ENCODE data around the gene S100A7A.

S100A7A gene

GRCh38 chr1:153415850-153416570 lies at the start of gene S100A7A:
TSS of gene S100A7A (plus strand) at chr1:153416520. CDS start at chr1:153418083, 1,563 bp downstream.
- no peak for DNase-seq

- no peak for DNase-seq
These were observed 49.2 kb upstream of the S100A7A start for GRCh38 chr1:153367090-153367489.

DNA sequence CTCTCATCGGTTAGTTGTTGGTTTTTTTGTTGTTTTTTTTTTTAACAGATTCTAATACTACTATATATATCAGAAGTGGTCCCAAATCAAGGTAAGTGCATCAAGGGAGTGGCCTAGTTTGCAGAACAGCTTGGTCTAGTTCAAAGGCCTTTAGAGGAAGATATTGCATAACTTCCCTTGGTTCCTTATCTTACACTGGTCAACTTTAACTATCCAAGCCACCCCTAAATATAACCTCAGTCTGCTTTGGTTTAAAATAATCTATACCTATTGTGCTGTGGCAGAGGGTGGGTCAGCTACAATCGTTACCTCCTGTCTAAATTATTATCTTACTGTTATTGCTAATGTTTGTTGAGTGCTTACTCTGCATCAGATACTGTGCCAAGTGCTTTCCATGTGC lies 47.8 kb upstream of the S100A7A start:
- no peak for DNase-seq

DNA sequence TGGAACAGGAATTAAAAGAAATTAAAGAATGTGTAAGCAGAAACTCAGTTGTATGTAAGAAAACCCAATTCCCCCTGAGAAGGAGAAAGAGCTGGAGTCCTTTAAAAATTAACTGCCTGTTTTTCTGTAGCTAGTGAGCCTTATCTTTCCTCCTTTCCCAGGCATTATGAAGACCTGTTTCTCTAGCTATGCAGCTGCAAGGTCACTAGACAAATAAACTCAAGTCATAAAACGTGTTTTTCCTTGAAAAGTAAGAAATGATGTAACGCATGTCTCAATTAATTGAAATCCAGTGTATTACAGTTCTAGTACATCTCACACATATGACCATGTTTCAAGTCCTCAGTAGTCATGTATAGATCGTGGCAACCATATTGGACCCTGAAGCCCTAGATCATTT lies 46.2 kb upstream of the S100A7A start:
- no peak for DNase-seq

DNA sequence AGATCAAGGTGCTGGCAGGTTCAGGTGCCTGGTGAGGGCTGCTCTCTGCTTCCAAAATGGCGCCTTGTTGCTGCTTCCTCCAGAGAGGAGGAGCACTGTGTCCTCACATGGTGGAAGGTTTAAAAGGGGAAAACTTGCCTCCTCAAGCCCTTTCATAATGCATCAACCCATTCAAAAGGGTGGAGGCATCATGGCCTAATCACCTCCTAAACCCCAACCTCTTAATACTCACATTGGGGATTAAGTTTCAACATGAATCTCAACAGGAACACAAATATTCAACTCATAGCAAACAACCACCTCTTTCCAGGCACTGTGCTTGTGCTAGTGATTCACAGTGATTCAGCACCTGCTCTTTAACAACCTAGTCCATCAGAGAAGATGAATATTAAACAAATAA lies 45.1 kb upstream of the S100A7A start:
- no peak for DNase-seq

DNA sequence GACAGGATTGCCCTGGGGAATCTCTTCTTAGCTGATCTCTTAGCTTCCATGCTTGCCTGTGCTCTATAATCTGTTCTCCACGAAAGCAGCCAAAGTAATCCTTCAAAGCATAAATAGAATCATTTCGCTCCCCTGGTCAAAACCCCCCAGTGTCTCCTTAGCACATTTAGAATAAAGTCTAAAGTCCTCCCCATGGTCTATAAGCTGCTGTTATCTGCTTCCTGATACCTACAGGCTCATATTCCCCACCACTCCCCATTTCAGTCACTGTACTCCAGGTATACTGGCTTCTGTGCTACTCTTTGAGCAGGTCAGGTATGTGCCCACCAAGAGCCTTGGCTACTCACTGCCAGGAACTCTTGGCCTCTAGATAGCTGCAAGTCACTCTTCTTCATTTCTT lies 43.7 kb upstream of the S100A7A start:
- no peak for DNase-seq

DNA sequence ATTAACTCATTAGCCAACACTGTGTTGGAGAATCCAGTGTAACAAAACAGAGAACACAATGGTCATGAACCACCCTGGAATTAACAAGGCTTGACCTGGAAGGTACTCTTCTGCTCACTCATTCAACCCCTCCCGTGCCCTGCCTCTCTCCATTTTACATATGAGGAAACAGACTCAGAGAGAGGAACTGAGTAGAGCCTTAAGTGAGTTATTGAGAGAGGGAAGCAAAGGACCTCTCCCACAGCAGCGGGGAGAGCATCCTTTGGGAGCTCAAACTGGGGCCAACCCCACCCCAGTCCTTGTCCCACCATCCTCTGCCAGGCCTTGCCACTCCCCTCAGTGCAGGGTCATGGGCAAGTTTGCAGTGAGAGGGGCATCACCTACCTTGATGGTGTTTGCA lies 42.2 kb upstream of the S100A7A start:
- DNase-seq = no peak

- DNase-seq = no peak
These were observed 40.8 kb upstream of the S100A7A start, which contains the start of gene S100A12 for GRCh38 chr1:153375511-153375910. TSS of gene S100A12 (minus strand) at chr1:153375621. CDS start at chr1:153374592, 1,029 bp downstream.

- DNase-seq = no peak
These were observed 36.7 kb upstream of the S100A7A start for GRCh38 chr1:153379591-153379990.

- DNase-seq = no peak
These were observed 35.6 kb upstream of the S100A7A start for GRCh38 chr1:153380711-153381110.

DNA sequence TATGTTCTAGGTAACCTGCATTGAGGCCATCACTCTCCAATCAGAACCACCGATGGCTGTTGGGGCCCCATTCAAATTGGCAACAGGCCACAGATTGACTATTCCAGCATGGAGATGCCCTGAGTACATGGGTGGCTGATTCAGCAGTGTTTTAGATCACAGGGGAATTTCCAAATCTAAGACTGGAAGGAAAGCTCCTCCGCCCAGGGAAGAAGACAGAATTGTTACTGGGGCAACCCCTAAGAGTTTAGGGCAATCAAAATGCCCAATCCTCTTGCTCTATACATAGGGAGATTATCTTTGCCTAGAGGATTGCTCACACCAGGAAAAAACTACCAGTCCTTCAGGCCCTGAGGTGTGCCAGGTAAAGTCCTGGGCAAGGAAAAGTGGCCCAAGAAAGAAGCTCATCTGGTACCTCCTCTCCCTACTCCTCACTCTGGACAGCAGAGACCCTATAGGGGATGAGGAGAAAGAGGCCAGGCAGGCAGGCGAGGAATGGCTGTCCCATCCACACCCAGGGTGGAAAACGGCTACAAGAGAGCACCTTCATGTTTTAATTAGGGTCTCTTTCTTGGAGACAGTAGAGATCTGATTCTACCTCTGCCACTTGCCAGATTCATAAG lies 31.3 kb upstream of the S100A7A start:
- DNase-seq = no peak

GRCh38 chr1:153386500-153386901 lies 29.8 kb upstream of the S100A7A start:
- no peak for DNase-seq

DNA sequence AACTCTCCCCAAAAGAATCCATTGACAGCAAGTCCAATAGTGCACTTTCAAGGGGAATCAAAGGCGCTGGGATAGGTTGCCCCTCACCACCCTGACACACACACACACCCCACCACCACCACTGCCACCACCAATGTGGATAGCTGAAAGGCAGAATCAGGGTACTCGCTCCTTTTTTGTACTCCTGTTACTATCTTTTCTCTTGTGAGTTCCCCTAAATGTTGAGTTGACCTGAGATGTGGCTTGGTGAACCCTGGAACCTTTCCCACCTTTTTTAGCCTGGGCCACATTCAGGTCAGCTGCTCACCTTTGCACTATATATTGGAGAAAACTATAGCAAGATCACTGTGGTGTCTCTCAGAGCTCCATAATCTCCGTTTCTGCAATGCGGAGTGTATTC lies 29.3 kb upstream of the S100A7A start:
- no peak for DNase-seq

GRCh38 chr1:153387785-153388184 lies 28.5 kb upstream of the S100A7A start:
- DNase-seq = no peak

DNA sequence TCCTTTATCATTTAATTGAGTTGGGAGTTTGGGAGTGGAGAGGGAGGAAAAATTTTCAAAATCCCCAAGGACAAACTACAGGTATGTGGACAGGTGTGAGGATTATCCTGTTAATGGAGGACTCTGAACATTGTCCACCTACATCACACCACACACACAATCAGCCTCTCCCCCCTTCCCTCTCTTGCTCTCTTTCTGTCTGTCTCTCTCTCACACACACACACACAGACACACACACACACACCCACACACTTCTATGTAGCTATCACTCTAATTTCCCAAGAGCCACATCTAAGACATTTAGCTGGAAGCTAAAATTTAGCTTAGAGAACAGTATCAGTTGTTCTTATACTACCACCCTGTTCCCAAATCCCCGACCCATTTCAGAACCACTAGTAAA lies 26.9 kb upstream of the S100A7A start:
- DNase-seq = no peak

DNA sequence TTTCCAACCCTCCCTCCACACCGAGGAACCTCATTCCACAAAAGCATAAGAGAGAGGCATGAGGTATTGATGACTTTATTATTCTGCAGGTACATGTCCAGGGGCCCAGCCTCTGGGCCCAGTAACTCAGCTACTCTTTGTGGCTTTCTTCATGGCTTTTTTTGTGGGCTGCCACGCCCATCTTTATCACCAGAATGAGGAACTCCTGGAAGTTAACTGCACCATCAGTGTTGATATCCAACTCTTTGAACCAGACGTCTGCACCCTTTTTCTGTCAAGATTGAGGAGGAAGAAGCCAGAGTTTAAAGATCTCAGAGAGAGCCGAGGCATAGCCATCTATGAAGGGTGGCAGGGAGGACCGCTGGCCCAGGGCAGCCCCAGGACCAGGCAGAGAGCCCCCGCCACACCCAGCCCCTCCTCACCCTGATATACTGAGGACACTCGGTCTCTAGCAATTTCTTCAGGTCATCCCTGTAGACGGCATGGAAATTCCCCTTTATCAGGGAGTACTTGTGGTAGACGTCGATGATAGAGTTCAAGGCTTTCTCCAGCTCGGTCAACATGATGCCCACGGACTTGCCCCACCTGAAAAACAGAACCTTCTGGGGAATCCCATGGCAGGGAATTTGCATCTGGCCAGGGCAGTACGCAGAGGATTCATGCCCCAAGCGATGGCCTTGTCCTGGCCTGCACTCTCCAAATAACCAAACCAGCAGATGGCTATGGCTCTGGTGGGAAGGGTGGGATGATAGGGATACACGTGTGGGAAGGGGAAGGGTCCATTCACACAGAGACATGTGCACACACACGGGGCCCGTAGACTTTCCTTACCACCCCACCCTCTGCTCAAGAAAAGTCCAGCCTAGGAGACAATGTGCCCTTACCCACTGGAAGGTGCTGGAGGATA lies 26.1 kb upstream of the S100A7A start:
- DNase-seq = no peak

GRCh38 chr1:153390938-153391710 lies 25.2 kb upstream of the S100A7A start, which contains the start of gene S100A8:
TSS of gene S100A8 (minus strand) at chr1:153391073. CDS start at chr1:153390535, 538 bp downstream.
- DNase-seq = no peak

DNA sequence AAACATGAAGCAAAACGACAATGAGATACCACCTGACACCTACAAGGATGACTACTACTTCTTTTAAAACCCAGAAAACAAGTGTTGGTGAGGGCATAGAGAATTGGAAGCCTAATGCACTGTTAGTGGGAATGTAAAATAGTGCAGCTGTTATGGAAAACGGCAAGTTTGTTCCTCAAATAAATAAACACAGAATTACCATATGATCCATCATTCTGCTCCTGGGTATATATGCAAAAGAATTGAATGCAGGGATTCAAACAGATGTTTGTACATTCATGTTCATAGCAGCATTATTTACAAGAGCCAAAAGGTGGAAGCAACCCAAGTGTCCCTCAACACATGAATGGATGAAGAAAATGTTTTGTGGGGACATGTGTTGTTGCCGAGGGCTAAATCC lies 24.1 kb upstream of the S100A7A start:
- DNase-seq = no peak

- DNase-seq = no peak
These were observed 23.5 kb upstream of the S100A7A start for GRCh38 chr1:153392822-153393221.

GRCh38 chr1:153393926-153394325 lies 22.4 kb upstream of the S100A7A start:
- DNase-seq = no peak

GRCh38 chr1:153394391-153394790 lies 21.9 kb upstream of the S100A7A start:
- DNase-seq = no peak

- DNase-seq = no peak
These were observed 21.1 kb upstream of the S100A7A start for GRCh38 chr1:153395136-153395685.

Data from retina (tissue), 1 donor.